Activated B cell treated with CpG ODN at 0.5 μM for 24 hours (primary cell): ENCODE data around the gene MGLL. TPM values are rescaled to one million over a fixed set of nuclear protein-coding genes. Genes with fewer than 3 reads are reported as not detected.

Source experiments
- ATAC-seq: fragments of 200-7000 bp; cut with Tn5 transposase; one replicate; pipeline ENCODE4 v1.10.0; 2021; ENCODE audit warnings: low read depth, mild to moderate bottlenecking, moderate library complexity
- CTCF ChIA-PET: fragments of 350-600 bp; sonication (Branson Sonifier 250); formaldehyde crosslinking; loops from one replicate; lab custom pipeline; 2021; ENCODE audit warnings: antibody characterized with exemption; lab: Charles Lee
- POLR2A ChIA-PET: fragments of 350-600 bp; sonication (Branson Sonifier 250); formaldehyde crosslinking; loops from one replicate; lab custom pipeline; 2021; ENCODE audit warnings: antibody characterized with exemption; lab: Charles Lee
- DNase-seq: peaks from one replicate; pipeline ENCODE4 v3.0.0; 2022
- H3K27ac Mint-ChIP-seq: one replicate; pipeline ENCODE4 v1.8.0; 2020; ENCODE audit warnings: mixed read lengths
- H3K27me3 Mint-ChIP-seq: one replicate; pipeline ENCODE4 v1.8.0; 2021; ENCODE audit warnings: mixed read lengths
- H3K36me3 Mint-ChIP-seq: one replicate; pipeline ENCODE4 v1.8.0; 2021; ENCODE audit warnings: low read depth, mixed read lengths
- H3K4me1 Mint-ChIP-seq: one replicate; pipeline ENCODE4 v1.8.0; 2021; ENCODE audit warnings: mixed read lengths
- H3K4me3 Mint-ChIP-seq: one replicate; pipeline ENCODE4 v1.8.0; 2020; ENCODE audit warnings: mild to moderate bottlenecking, mixed read lengths
- H3K9me3 Mint-ChIP-seq: one replicate; pipeline ENCODE4 v1.8.0; 2020; ENCODE audit warnings: mixed read lengths
- intact Hi-C: fragments of 100-400 bp; cut with micrococcal nuclease; formaldehyde crosslinking; loops from one replicate; pipeline ENCODE4 v1.15.1; 2024
- total RNA-seq: library from RNA; stranded (reverse); gene quantifications from 2 replicates; pipeline ENCODE4 v1.2.3, GENCODE V29; 2022
- TF ChIP-seq, protein P1 (sequence below): fragments of 200-600 bp; IDR thresholded peaks from one replicate; pipeline ENCODE4 v1.8.0; 2022; ENCODE audit warnings: antibody characterized with exemption, mild to moderate bottlenecking

The MGLL gene
- total RNA-seq, 1 donor from 2014 or later, result 19.1 TPM

GRCh38 chr3:127746400-127747057 is 75.8 kb downstream of the MGLL start:
- CTCF ChIA-PET, result no interaction called here
- Mint-ChIP-seq H3K36me3 (no peaks in the 10 kb centered on the region), H3K27ac (no peak overlapping the region), H3K27me3 (no peaks in the 10 kb centered on the region), H3K4me3 (no peak overlapping the region), H3K9me3 (no peaks in the 10 kb centered on the region), H3K4me1 (peaks cover 22% of the 10 kb centered on the region)
- DNase-seq (no peak), ATAC-seq (no peak)
- POLR2A ChIA-PET, result no interaction called here
- intact Hi-C loops, result no loop called here
- TF ChIP-seq, protein P1, sequence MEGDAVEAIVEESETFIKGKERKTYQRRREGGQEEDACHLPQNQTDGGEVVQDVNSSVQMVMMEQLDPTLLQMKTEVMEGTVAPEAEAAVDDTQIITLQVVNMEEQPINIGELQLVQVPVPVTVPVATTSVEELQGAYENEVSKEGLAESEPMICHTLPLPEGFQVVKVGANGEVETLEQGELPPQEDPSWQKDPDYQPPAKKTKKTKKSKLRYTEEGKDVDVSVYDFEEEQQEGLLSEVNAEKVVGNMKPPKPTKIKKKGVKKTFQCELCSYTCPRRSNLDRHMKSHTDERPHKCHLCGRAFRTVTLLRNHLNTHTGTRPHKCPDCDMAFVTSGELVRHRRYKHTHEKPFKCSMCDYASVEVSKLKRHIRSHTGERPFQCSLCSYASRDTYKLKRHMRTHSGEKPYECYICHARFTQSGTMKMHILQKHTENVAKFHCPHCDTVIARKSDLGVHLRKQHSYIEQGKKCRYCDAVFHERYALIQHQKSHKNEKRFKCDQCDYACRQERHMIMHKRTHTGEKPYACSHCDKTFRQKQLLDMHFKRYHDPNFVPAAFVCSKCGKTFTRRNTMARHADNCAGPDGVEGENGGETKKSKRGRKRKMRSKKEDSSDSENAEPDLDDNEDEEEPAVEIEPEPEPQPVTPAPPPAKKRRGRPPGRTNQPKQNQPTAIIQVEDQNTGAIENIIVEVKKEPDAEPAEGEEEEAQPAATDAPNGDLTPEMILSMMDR, result no peak

- Mint-ChIP-seq H3K9me3 (no peaks in the 10 kb centered on the region), H3K27me3 (no peaks in the 10 kb centered on the region), H3K36me3 (no peaks in the 10 kb centered on the region), H3K27ac (no peak overlapping the region), H3K4me1 (peaks cover 15% of the 10 kb centered on the region), H3K4me3 (no peak overlapping the region)
- ChIA-PET POLR2A (no interaction called here), CTCF (no interaction called here)
- ATAC-seq, result no peak
- intact Hi-C loops, result no loop called here
- TF ChIP-seq, protein P1, result no peak
- DNase-seq, result no peak
Observed at GRCh38 chr3:127745656-127746399, 76.5 kb downstream of the MGLL start.

- H3K4me1 Mint-ChIP-seq, result peaks cover 6% of the 10 kb centered on the region
- POLR2A ChIA-PET, result interaction anchor here (0.9 kb wide), 1 partner anchor 11 kb away, joined by 3 read pairs; no protein-coding TSS in a partner anchor
- intact Hi-C loops, result no loop called here
- H3K27ac Mint-ChIP-seq, result no peak overlapping the region
- TF ChIP-seq, protein P1, result no peak
- no peaks in the 10 kb centered on the region for H3K27me3 Mint-ChIP-seq
- CTCF ChIA-PET, result interaction anchor here (1.6 kb wide), 1 partner anchor 113 kb away, joined by 4 read pairs; no protein-coding TSS in a partner anchor
- H3K9me3 Mint-ChIP-seq, result no peaks in the 10 kb centered on the region
- no peak for DNase-seq
- no peaks in the 10 kb centered on the region for H3K36me3 Mint-ChIP-seq
- ATAC-seq, result no peak
- H3K4me3 Mint-ChIP-seq, result no peak overlapping the region
Observed at GRCh38 chr3:127744875-127745274, 77.4 kb downstream of the MGLL start.

DNA sequence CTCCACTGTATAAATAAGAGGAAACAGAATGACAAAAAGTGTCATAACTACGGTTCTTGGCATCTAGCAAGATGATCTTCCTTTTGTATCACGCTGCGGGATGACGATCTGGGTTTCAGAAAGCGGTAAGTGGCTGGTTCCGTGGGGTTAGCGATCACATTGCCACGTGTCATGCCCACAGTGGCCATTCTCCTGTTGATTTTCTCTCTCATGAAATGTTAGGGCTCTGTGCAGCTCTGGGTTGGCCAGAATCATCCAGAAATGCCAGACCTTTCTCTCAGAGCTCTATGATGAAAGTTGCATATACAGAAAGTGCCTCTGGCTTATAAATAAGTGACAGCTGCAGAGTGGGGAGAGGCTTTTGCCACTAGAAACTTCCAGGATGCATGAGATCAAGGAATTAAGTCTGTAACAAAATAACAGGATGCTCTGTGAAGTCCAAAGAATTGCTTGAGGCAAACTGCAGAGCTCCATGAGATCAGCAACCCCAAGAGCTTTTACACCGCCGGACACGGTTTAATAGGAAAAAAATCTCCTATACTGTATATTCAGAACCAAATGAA is 78.0 kb downstream of the MGLL start:
- CTCF ChIA-PET, result interaction anchor here (1.6 kb wide), 1 partner anchor 113 kb away, joined by 4 read pairs; no protein-coding TSS in a partner anchor
- Mint-ChIP-seq H3K4me3 (no peak overlapping the region), H3K27ac (no peak overlapping the region), H3K36me3 (no peaks in the 10 kb centered on the region), H3K9me3 (no peaks in the 10 kb centered on the region), H3K27me3 (no peaks in the 10 kb centered on the region), H3K4me1 (peaks cover under 1% of the 10 kb centered on the region)
- no peak for DNase-seq
- TF ChIP-seq, protein P1, result no peak
- ATAC-seq, result no peak
- POLR2A ChIA-PET, result interaction anchor here (0.9 kb wide), 1 partner anchor 11 kb away, joined by 3 read pairs; no protein-coding TSS in a partner anchor
- intact Hi-C loops, result no loop called here
